ENCODE data around the gene RNF208. TPM values are rescaled to one million over a fixed set of nuclear protein-coding genes. Genes with fewer than 3 reads are reported as not detected.
"Not testable (repeated sequence)": the region's sequence is repeated elsewhere in the genome, so short reads cannot be mapped to it uniquely, and the experiment has no call there.

Gene RNF208
- total RNA-seq, 1 experiment from 2014 or later, result 38.0 TPM

- ChIA-PET CTCF (interaction anchor here (0.5 to 0.7 kb wide), 2 partner anchors 43 to 113 kb away, joined by 3 to 8 read pairs; no protein-coding TSS in a partner anchor), POLR2A (ENCODE audit: unreplicated experiment) (interaction anchor here (0.5 to 1.8 kb wide), 18 partner anchors 13 to 449 kb away, joined by 3 to 19 read pairs (median 6); partner anchors contain the start of genes NELFB, RNF224, SAPCD2 and TOR4A)
- peak within 1 kb of the TSS; percentile 97 for H3K4me3 ChIP-seq
- H3K4me2 ChIP-seq, result peak within 1 kb of the TSS; percentile 99
- peaks cover 39% of the 10 kb centered on the region for H3K4me1 ChIP-seq (replicated peaks; ENCODE audit: insufficient read depth)
- H3K36me3 ChIP-seq (ENCODE audit: low read depth), result peaks cover 21% of the 10 kb centered on the region; the same call in 1 of the 2 replicates
- H2AFZ ChIP-seq, result peak within 1 kb of the TSS; percentile 89
- intact Hi-C loops (cut with micrococcal nuclease; ENCODE audit: unreplicated experiment), result loop anchor here (2.0 to 5.0 kb wide), 3 partner anchors 36 to 449 kb away; partner anchors contain the start of genes TMEM141 and TOR4A
- TF ChIP-seq EZH2 (IDR thresholded peaks at IDR 0.05; ENCODE audit: low read depth) (no peak), CTCF (conservative IDR thresholded peaks at IDR 0.05) (no peak)
- no peaks in the 10 kb centered on the region for H3K9me2 ChIP-seq (ENCODE audit: insufficient read depth)
- no peaks in the 10 kb centered on the region for H3K27me3 ChIP-seq (ENCODE audit: insufficient read depth, low read depth)
- peaks cover 40% of the 10 kb centered on the region for H3F3A ChIP-seq (ENCODE audit: insufficient read depth, low read depth)
- no peaks in the 10 kb centered on the region for H3K9me3 ChIP-seq (ENCODE audit: insufficient read depth, low read depth)
- peaks cover 29% of the 10 kb centered on the region for H4K20me1 ChIP-seq (ENCODE audit: insufficient read depth)
- peak; percentile 98 to 100 for DNase-seq
- no TSS peak for BruUV-seq (replicated peaks)
- H3K79me2 ChIP-seq (ENCODE audit: low read depth), result peaks cover 56% of the 10 kb centered on the region
- H3K27ac ChIP-seq, result peak within 1 kb of the TSS; percentile 82
Measured at GRCh38 chr9:137240841-137241489, 18.9 kb upstream of the RNF208 start, which contains the start of gene TUBB4B. Gene TUBB4B (plus strand): TSS chr9:137241287. CDS start chr9:137241361, 74 bp downstream.

GRCh38 chr9:137240318-137240840, 18.3 kb upstream of the RNF208 start:
- BruUV-seq (replicated peaks), result no TSS peak
- peak overlapping the region; percentile 82 for H3K27ac ChIP-seq
- peaks cover 56% of the 10 kb centered on the region for H3K79me2 ChIP-seq (ENCODE audit: low read depth)
- CTCF ChIA-PET, result interaction anchor here (0.5 kb wide), 1 partner anchor 113 kb away, joined by 8 read pairs; no protein-coding TSS in a partner anchor
- H3K9me3 ChIP-seq (ENCODE audit: insufficient read depth, low read depth), result no peaks in the 10 kb centered on the region
- intact Hi-C loops (cut with micrococcal nuclease; ENCODE audit: unreplicated experiment), result loop anchor here (2.0 to 5.0 kb wide), 3 partner anchors 36 to 448 kb away; partner anchors contain the start of genes TMEM141 and TOR4A
- peak in 1 of 2 experiments; percentile 82 for DNase-seq
- POLR2A ChIA-PET (ENCODE audit: unreplicated experiment), result interaction anchor here (0.5 to 1.8 kb wide), 18 partner anchors 12 to 448 kb away, joined by 3 to 19 read pairs (median 6); partner anchors contain the start of genes NELFB, RNF224, SAPCD2 and TOR4A
- H3F3A ChIP-seq (ENCODE audit: insufficient read depth, low read depth), result peaks cover 40% of the 10 kb centered on the region
- peaks cover 29% of the 10 kb centered on the region for H4K20me1 ChIP-seq (ENCODE audit: insufficient read depth)
- TF ChIP-seq EZH2 (IDR thresholded peaks at IDR 0.05; ENCODE audit: low read depth), result no peak
- peak; percentile 32; the same call in 1 of the 2 replicates for TF ChIP-seq CTCF (conservative IDR thresholded peaks at IDR 0.05)
- no peaks in the 10 kb centered on the region for H3K9me2 ChIP-seq (ENCODE audit: insufficient read depth)
- peaks cover 39% of the 10 kb centered on the region for H3K4me1 ChIP-seq (replicated peaks; ENCODE audit: insufficient read depth)
- peak overlapping the region; percentile 93 for H3K4me2 ChIP-seq
- peak overlapping the region; percentile 70 for H3K4me3 ChIP-seq
- H3K36me3 ChIP-seq (ENCODE audit: low read depth), result peaks cover 21% of the 10 kb centered on the region; the same call in 1 of the 2 replicates
- H2AFZ ChIP-seq, result peak overlapping the region; percentile 89
- no peaks in the 10 kb centered on the region for H3K27me3 ChIP-seq (ENCODE audit: insufficient read depth, low read depth)

- not testable (repeated sequence) for DNase-seq; H3K27me3 ChIP-seq (ENCODE audit: insufficient read depth, low read depth); H3K9me2 ChIP-seq (ENCODE audit: insufficient read depth); H3K9me3 ChIP-seq (ENCODE audit: insufficient read depth, low read depth)
- TSS peak; percentile 50 for BruUV-seq (replicated peaks)
- Histone ChIP-seq H3K4me3 (peak overlapping the region; percentile 70), H3K27ac (peak overlapping the region; percentile 82), H3F3A (ENCODE audit: insufficient read depth, low read depth) (peaks cover 39% of the 10 kb centered on the region), H3K36me3 (ENCODE audit: low read depth) (peaks cover 21% of the 10 kb centered on the region; the same call in 1 of the 2 replicates), H3K79me2 (ENCODE audit: low read depth) (peaks cover 56% of the 10 kb centered on the region), H3K4me2 (peak overlapping the region; percentile 93), H3K4me1 (replicated peaks; ENCODE audit: insufficient read depth) (peaks cover 39% of the 10 kb centered on the region), H4K20me1 (ENCODE audit: insufficient read depth) (peaks cover 29% of the 10 kb centered on the region), H2AFZ (peak overlapping the region; percentile 89)
- intact Hi-C loops (cut with micrococcal nuclease; ENCODE audit: unreplicated experiment), result loop anchor here (2.0 to 5.0 kb wide), 3 partner anchors 37 to 447 kb away; partner anchors contain the start of genes TMEM141 and TOR4A
- ChIA-PET CTCF (interaction anchor here (0.8 kb wide), 2 partner anchors 33 to 193 kb away, joined by 4 to 7 read pairs; no protein-coding TSS in a partner anchor), POLR2A (ENCODE audit: unreplicated experiment) (interaction anchor here (0.7 to 1.8 kb wide), 6 partner anchors 15 to 193 kb away, joined by 4 to 19 read pairs (median 8); partner anchors contain the start of gene NELFB)
Measured at GRCh38 chr9:137239541-137240200, 17.6 kb upstream of the RNF208 start.
